Measurements from ENCODE around the gene STIP1. TPM values are rescaled to one million over a fixed set of nuclear protein-coding genes. Genes with fewer than 3 reads are reported as not detected.

Gene STIP1
- total and polyA plus RNA-seq, 2 of the 8 experiments (the other 6 are each of a cell fraction or from before 2014, with no cell fraction given), result 140 to 329 TPM

- Histone ChIP-seq H4K91ac (replicated peaks; ENCODE audit: insufficient read length, low read length) (no peak overlapping the region), H4K20me1 (replicated peaks in 1 of 2; ENCODE audit: control insufficient read depth in 1 of 2, insufficient read depth in 2 of 2, low read length in 2 of 2) (peaks cover 16 to 29% of the 10 kb centered on the region in 2 experiments), H3K27ac (ENCODE audit: low read depth, low read length) (no peak overlapping the region), H3K79me1 (ENCODE audit: low read depth, low read length) (no peaks in the 10 kb centered on the region), H3K4me1 (replicated peaks in 1 of 4; ENCODE audit: control insufficient read depth in 3 of 4, insufficient read depth in 4 of 4, low read length in 3 of 4) (peaks cover 0 to 8% (median 2%) of the 10 kb centered on the region in 4 experiments; a peak in 5 of 7 replicates), H3K23me2 (ENCODE audit: low read depth, low read length) (peaks cover 4% of the 10 kb centered on the region; the same call in 1 of the 2 replicates), H2BK5ac (ENCODE audit: low read depth, low read length) (no peak overlapping the region), H2BK15ac (ENCODE audit: low read length) (no peak overlapping the region), H3K56ac (replicated peaks; ENCODE audit: insufficient read length, low read depth, low read length) (no peak overlapping the region), H3K18ac (ENCODE audit: extremely low read depth, low read length) (no peak overlapping the region), H2BK20ac (ENCODE audit: low read length) (no peak overlapping the region), H3K36me3 (ENCODE audit: control insufficient read depth in 2 of 4, insufficient read depth in 4 of 4, low read length in 3 of 4) (no peaks in the 10 kb centered on the region; a peak in 1 of 8 replicates), H3K9me3 (ENCODE audit: insufficient read depth in 2 of 2, low read depth in 1 of 2, low read length in 1 of 2) (no peaks in the 10 kb centered on the region), H3K4ac (replicated peaks; ENCODE audit: insufficient read length, low read depth, low read length) (no peak overlapping the region), H3K4me3 (ENCODE audit: extremely low read depth in 1 of 4, insufficient read depth in 2 of 4, low read depth in 3 of 4, low read length in 4 of 4) (peak overlapping the region in 1 of 4 experiments; percentile 18; a peak in 1 of 8 replicates), H2AK5ac (ENCODE audit: low read depth, low read length) (no peak overlapping the region), H3K14ac (ENCODE audit: insufficient read length) (no peak overlapping the region), H2BK12ac (ENCODE audit: low read depth, low read length) (no peak overlapping the region), H4K8ac (ENCODE audit: extremely low read depth, insufficient read depth, low read length) (no peak overlapping the region; the same call in 1 of the 2 replicates), H3K4me2 (ENCODE audit: insufficient read depth in 1 of 2, low read depth in 2 of 2, low read length in 2 of 2) (no peak overlapping the region), H3K9ac (replicated peaks in 1 of 4; ENCODE audit: extremely low read depth in 1 of 4, low read depth in 3 of 4, low read length in 3 of 4) (no peak overlapping the region), H3K27me3 (replicated peaks in 1 of 4; ENCODE audit: control insufficient read depth in 3 of 4, extremely low read depth in 1 of 4, insufficient read depth in 3 of 4, low read length in 3 of 4) (peaks cover 0 to 16% (median 0%) of the 10 kb centered on the region in 4 experiments; a peak in 2 of 7 replicates), H3K23ac (ENCODE audit: insufficient read length) (no peak overlapping the region), H4K5ac (ENCODE audit: insufficient read length, low read depth, low read length) (no peak overlapping the region), H2AFZ (ENCODE audit: low read length) (no peak overlapping the region), H3K79me2 (ENCODE audit: control insufficient read depth in 1 of 2, insufficient read depth in 2 of 2, low read length in 2 of 2) (no peaks in the 10 kb centered on the region), H2BK120ac (replicated peaks; ENCODE audit: low read depth, low read length) (no peak overlapping the region)
- CTCF ChIA-PET (ENCODE audit: partially characterized antibody), result interaction anchor here (0.6 to 14.9 kb wide), 44 partner anchors 9 to 1912 kb away, joined by 3 to 291 read pairs (median 4); partner anchors contain the start of genes FLRT1 and MACROD1
- FAIRE-seq (peak; percentile 7), DNase-seq (ENCODE audit: low read depth in 1 of 2, low spot score in 2 of 2) (peak; percentile 56 to 93)
- TF ChIP-seq RAD21 (IDR thresholded peaks at IDR 0.05 in 1 of 2, conservative IDR thresholded peaks at IDR 0.05 in 1 of 2; ENCODE audit: low read depth in 2 of 2, low read length in 2 of 2) (peak; percentile 89 to 94), SIX5 (IDR thresholded peaks at IDR 0.05; ENCODE audit: low read depth, low read length) (no peak), BACH1 (IDR thresholded peaks at IDR 0.05; ENCODE audit: low read length) (0 out of 2 replicates have a peak, but pooled peaks have one; percentile 15), EGR1 (IDR thresholded peaks at IDR 0.05; ENCODE audit: borderline replicate concordance, low read depth, low read length) (no peak), CTCF (IDR thresholded peaks at IDR 0.05; ENCODE audit: control extremely low read depth in 1 of 3, insufficient read depth in 1 of 3, low read depth in 1 of 3, low read length in 3 of 3) (peak in 2 of 3 experiments; percentile 88 to 96; a peak in 3 of 4 replicates), GABPA (IDR thresholded peaks at IDR 0.05; ENCODE audit: borderline replicate concordance, insufficient read depth, low read length) (peak; percentile 73; the same call in 1 of the 2 replicates), RNF2 (IDR thresholded peaks at IDR 0.05; ENCODE audit: borderline replicate concordance, low read depth, low read length, missing control alignments, poor library complexity, severe bottlenecking) (no peak), POU5F1 (IDR thresholded peaks at IDR 0.05; ENCODE audit: low read depth, low read length) (no peak)
- WGBS, 2 experiments (ENCODE audit: extremely low coverage in 1 of 2, insufficient coverage in 1 of 2, insufficient read length in 1 of 2, insufficient replicate concordance in 2 of 2, low coverage in 1 of 2, low lambda C conversion rate in 2 of 2, missing lambda C conversion rate in 1 of 2), result 53% methylated on average over 19 of the region's 19 CpGs; no CpG with 5 or more reads in 1 of the 2 experiments
- POLR2A ChIA-PET (ENCODE audit: partially characterized antibody), result interaction anchor here (0.7 to 1.7 kb wide), 5 partner anchors 36 to 228 kb away, joined by 3 to 4 read pairs (median 3); partner anchors contain the start of gene STIP1
Measured at GRCh38 chr11:64148226-64148916, 37.6 kb upstream of the STIP1 start.

All from H1 (cell line).